GM12801 (cell line): Measurements from ENCODE around the gene ACSF3.

Experiments used
- CTCF ChIP-seq: IDR thresholded peaks from one replicate; pipeline ENCODE4 v1.5.1; 2011; ENCODE audit warnings: control low read depth; ENCODE audit not compliant: insufficient read length; ENCODE audit errors: extremely low read depth

ACSF3 gene

DNA sequence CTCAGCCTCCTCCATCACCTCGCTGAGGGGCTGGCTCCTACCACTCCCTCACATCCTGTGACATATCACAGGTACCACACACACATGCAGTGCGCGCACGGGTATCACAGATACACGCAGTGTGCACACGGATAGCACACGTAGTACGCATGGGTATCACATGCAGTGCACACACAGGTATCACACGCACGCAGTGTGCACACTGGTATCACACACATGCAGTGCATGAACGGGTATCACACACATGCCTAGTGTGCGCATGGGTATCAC lies 30.1 kb downstream of the ACSF3 start:
- no peak for TF ChIP-seq CTCF

DNA sequence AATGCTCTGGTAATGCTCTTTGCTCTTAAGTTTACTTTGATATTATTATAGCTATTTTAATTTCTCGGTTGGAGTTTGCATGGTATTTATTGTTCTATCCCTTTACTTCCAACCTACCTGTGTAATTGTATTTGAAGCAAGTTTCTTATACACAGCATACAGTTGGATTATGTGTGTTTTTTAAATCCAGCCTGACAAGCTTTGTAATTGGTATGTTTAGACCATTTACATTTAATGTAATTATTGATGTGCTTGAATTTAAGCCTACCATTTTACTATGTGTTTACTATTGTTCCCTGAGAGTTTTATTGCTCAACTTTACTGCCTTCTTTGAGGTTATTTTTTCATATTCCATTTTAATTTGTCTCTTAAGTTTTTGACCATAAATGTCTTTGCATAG lies 35.7 kb downstream of the ACSF3 start:
- TF ChIP-seq CTCF = no peak

- no peak for TF ChIP-seq CTCF
Measured at GRCh38 chr16:89130448-89130847, 36.8 kb downstream of the ACSF3 start.

DNA sequence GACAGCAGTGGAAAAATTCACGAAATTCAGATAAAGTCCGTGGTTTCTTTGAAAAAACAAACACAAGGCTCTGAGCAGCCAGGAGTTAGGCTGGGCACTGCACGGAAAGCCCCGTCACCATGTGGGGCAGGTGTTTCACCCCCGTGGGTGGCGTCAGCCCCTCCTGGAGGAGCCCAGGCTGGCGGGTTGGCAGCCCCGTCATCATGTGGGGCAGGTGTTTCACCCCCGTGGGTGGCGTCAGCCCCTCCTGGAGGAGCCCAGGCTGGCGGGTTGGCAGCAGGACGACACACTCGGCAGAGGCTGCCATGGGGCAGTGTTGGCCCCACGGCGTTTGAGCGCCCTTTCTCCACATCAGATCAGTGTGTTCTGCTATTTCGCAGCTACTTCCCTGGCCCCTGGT lies 38.1 kb downstream of the ACSF3 start:
- no peak for TF ChIP-seq CTCF

DNA sequence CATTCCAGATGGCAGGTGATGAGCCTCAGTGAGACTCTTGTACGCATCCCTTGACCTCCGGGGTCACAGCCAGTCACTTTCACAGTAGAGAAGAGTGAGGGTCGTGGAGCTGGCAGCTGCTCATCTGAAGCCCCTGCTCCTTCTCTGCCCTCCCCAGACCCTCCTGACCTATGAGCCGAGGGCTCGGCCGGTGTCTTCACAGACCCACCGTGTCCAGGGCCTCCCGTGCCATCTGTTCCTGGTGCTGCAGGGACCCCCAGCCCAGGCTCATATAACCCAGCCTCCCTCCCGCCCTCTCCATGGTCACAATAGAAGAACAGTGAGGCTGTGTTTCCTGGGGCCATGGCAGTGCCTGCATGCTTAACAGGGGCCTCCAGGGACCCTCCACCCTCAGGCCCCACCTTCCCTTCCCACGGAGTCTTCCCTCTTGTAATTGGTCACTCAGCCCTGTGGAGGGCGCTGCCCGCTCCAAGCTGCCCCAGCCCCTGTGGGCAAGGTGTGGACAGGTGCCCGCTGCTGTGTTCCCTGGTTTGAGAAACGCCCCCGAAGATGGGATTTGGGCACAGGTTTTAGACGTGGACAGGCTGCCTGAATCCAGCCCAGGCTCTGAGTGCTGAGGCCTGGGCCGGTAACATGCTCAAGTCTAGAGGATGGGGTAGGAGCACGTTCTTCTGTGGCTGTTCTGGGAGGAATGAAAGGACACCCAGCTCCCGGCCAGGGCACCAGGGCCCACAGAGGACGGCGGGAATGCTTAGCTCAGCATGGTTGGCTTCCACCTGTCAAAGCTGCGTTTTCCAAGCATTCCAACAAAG lies 38.7 kb downstream of the ACSF3 start:
- no peak for TF ChIP-seq CTCF

GRCh38 chr16:89133457-89134127 lies 39.9 kb downstream of the ACSF3 start:
- TF ChIP-seq CTCF = no peak

DNA sequence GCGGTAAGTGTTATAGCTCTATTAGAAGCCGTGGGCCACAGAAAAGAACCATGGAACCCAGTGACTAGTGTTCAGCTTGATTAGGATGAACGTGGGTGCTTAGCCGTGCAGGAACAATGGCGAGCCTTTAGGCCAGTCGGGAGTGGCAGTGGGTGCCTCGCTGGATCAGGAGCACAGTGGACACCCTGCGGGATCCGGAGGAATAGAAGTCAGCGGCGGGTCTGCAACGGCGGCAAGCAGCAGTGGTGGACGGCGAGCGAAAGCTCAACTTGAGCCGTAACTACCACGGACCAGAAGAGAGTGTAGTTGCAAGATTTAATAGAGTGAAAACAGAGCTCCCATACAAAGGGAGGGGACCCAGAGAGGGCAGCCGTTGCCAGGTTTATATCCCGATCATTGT lies 40.6 kb downstream of the ACSF3 start:
- TF ChIP-seq CTCF = no peak
